ENCODE measurements around the gene COL28A1. TPM values are rescaled to one million over a fixed set of nuclear protein-coding genes. Genes with fewer than 3 reads are reported as not detected.

COL28A1 gene
- polyA plus RNA-seq, 1 experiment, result 0.04 TPM

DNA sequence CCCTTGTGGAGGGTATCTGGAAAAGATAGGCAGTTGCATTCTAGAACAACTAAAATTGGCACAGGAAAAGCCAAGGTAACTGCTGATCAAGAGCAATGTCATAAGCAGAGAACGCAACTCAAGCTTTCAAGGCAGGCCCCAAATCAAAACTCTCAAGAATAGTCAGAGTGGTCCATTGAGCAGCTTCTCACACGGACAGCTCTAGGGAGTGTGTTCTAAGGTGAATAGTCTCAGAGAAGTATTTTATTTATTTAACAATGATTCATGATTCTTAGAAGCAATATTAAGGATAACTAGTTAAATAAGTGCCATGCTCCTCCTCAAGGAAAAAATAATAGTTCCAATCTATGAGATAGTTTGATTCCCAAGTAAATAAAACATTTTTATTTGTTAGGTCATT lies 83.0 kb downstream of the COL28A1 start:
- CTCF ChIA-PET, result interaction anchor here (1.1 kb wide), 1 partner anchor 27 kb away, joined by 4 read pairs; no protein-coding TSS in a partner anchor
- Histone ChIP-seq H3K27me3 (ENCODE audit: control insufficient read depth, insufficient read depth, low read length) (no peaks in the 10 kb centered on the region), H3K9me3 (ENCODE audit: control insufficient read depth, insufficient read depth, low read length) (no peaks in the 10 kb centered on the region; the same call in 1 of the 2 replicates), H3K4me3 (ENCODE audit: low read depth, low read length) (no peak overlapping the region), H3K27ac (ENCODE audit: low read depth, low read length) (no peak overlapping the region)
- no peak for DNase-seq (ENCODE audit: low read depth, low spot score)
- POLR2A ChIA-PET, result no interaction called here
- TF ChIP-seq, protein P1, sequence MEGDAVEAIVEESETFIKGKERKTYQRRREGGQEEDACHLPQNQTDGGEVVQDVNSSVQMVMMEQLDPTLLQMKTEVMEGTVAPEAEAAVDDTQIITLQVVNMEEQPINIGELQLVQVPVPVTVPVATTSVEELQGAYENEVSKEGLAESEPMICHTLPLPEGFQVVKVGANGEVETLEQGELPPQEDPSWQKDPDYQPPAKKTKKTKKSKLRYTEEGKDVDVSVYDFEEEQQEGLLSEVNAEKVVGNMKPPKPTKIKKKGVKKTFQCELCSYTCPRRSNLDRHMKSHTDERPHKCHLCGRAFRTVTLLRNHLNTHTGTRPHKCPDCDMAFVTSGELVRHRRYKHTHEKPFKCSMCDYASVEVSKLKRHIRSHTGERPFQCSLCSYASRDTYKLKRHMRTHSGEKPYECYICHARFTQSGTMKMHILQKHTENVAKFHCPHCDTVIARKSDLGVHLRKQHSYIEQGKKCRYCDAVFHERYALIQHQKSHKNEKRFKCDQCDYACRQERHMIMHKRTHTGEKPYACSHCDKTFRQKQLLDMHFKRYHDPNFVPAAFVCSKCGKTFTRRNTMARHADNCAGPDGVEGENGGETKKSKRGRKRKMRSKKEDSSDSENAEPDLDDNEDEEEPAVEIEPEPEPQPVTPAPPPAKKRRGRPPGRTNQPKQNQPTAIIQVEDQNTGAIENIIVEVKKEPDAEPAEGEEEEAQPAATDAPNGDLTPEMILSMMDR (IDR thresholded peaks at IDR 0.05; ENCODE audit: low read depth, low read length), result no peak

DNA sequence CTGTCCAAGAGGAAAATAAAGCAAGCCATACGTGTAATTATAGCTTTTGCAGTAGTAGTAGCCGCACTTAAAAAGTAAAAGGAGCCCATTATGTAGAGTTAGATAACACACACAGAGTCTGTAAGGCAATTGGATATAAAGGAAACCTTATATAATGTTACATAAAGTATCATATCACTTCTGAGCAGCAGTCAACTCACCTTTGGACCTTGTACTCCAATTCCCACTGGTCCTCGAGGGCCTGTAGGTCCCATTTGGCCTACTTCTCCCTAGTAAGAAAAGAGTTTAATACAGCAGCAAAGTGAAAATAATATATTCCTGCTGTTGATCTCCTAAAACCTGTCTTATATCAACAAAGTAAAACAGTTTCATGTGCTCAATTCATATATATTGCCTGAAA lies 83.6 kb downstream of the COL28A1 start:
- ChIA-PET POLR2A (no interaction called here), CTCF (interaction anchor here (1.1 kb wide), 1 partner anchor 27 kb away, joined by 4 read pairs; no protein-coding TSS in a partner anchor)
- TF ChIP-seq, protein P1 (IDR thresholded peaks at IDR 0.05; ENCODE audit: low read depth, low read length), result no peak
- DNase-seq (ENCODE audit: low read depth, low spot score), result no peak
- H3K27me3 ChIP-seq (ENCODE audit: control insufficient read depth, insufficient read depth, low read length), result no peaks in the 10 kb centered on the region
- no peak overlapping the region for H3K27ac ChIP-seq (ENCODE audit: low read depth, low read length)
- no peaks in the 10 kb centered on the region; the same call in 1 of the 2 replicates for H3K9me3 ChIP-seq (ENCODE audit: control insufficient read depth, insufficient read depth, low read length)
- H3K4me3 ChIP-seq (ENCODE audit: low read depth, low read length), result no peak overlapping the region

DNA sequence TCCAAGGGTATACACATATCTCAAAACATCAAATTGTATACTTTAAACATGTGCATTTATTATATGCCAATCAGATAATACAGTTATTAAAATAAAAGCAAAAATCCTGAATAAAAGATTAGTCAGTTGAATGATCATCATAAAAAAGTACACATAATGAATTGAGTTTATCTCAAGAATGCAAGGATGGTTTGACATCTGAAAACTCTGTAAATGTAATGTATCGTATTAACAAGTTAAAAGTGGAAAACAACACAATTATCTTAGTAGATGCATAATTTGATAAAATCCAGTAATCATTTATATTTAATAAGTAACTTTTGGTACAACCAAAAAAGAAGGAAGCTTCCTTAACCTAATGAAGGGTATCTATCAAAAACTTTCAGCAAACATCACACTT lies 86.6 kb downstream of the COL28A1 start:
- ChIA-PET POLR2A (no interaction called here), CTCF (interaction anchor here (0.8 kb wide), 1 partner anchor 26 kb away, joined by 4 read pairs; no protein-coding TSS in a partner anchor)
- no peak for DNase-seq (ENCODE audit: low read depth, low spot score)

DNA sequence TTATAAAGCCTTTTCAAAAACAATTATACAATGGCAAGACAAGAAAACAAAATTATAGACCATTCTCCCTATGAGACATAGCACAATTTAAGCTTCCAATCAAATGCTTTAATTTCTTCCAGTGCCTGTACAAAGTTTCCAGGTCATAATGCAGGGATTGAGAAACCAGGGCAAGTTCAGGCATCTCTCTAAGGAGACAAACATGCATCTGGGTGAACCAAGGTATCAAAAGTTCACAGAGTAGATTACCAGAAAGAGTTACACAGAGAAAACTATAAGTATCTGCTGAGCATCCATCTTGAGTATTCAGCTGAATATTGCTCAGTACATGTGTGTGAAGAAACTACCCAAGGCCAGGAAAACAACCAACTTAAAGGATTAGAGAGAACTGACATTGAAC lies 89.1 kb downstream of the COL28A1 start:
- H3K27me3 ChIP-seq (ENCODE audit: control insufficient read depth, insufficient read depth, low read length), result no peaks in the 10 kb centered on the region
- H3K9me3 ChIP-seq (ENCODE audit: control insufficient read depth, insufficient read depth, low read length), result peaks cover 3% of the 10 kb centered on the region
- CTCF ChIA-PET, result no interaction called here
- POLR2A ChIA-PET, result no interaction called here
- no peak overlapping the region for H3K4me3 ChIP-seq (ENCODE audit: low read depth, low read length)
- H3K27ac ChIP-seq (ENCODE audit: low read depth, low read length), result no peak overlapping the region
- DNase-seq (ENCODE audit: low read depth, low spot score), result no peak
- TF ChIP-seq, protein P1 (IDR thresholded peaks at IDR 0.05; ENCODE audit: low read depth, low read length), result no peak

More for the DNA sequence above, 86.6 kb downstream of the COL28A1 start:
- Histone ChIP-seq H3K27me3 (ENCODE audit: control insufficient read depth, insufficient read depth, low read length) (no peaks in the 10 kb centered on the region), H3K9me3 (ENCODE audit: control insufficient read depth, insufficient read depth, low read length) (peaks cover 3% of the 10 kb centered on the region), H3K4me3 (ENCODE audit: low read depth, low read length) (no peak overlapping the region), H3K27ac (ENCODE audit: low read depth, low read length) (no peak overlapping the region)
- TF ChIP-seq, protein P1 (IDR thresholded peaks at IDR 0.05; ENCODE audit: low read depth, low read length), result no peak

DNA sequence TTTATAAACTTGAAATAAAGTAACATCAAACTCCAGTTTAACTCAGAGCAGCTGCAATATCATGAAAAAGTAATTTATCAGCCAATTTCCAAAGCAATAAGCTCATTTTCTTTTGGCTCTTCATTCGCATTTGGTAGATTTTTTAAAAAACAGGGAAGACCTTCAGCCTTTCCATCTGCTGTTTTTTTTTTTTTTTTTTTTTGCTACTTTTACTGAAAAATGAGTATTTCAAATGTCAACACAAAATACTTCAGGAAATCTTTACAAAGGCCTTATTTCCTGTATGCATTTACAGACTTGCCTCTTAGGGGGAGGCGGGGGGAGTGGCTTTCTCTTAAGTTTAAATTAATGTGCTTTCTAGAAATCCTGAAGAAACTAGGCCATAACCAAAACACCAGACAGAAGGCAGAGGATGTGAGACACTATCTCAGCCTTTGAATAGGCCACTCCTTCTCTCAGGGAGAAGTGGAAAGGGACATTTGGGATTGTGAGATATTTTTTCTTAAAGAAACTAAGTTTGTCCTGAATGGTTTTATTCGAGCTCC lies 91.8 kb downstream of the COL28A1 start:
- DNase-seq (ENCODE audit: low read depth, low spot score), result no peak
- Histone ChIP-seq H3K27ac (ENCODE audit: low read depth, low read length) (no peak overlapping the region), H3K9me3 (ENCODE audit: control insufficient read depth, insufficient read depth, low read length) (peaks cover 3% of the 10 kb centered on the region; the same call in 1 of the 2 replicates), H3K27me3 (ENCODE audit: control insufficient read depth, insufficient read depth, low read length) (no peaks in the 10 kb centered on the region), H3K4me3 (ENCODE audit: low read depth, low read length) (no peak overlapping the region)
- ChIA-PET POLR2A (interaction anchor here (0.7 kb wide), 1 partner anchor 262 kb away, joined by 4 read pairs; no protein-coding TSS in a partner anchor), CTCF (interaction anchor here (0.6 to 1.3 kb wide), 3 partner anchors 29 to 341 kb away, joined by 3 to 6 read pairs (median 5); no protein-coding TSS in a partner anchor)
- TF ChIP-seq, protein P1 (IDR thresholded peaks at IDR 0.05; ENCODE audit: low read depth, low read length), result no peak
